ENCODE measurements around the gene FNIP2.

FNIP2 gene

GRCh38 chr4:158823461-158823873 lies 54.6 kb downstream of the FNIP2 start:
- Histone ChIP-seq H4K20me1 (ENCODE audit: insufficient read depth, low read length, poor library complexity, severe bottlenecking) (no peaks in the 10 kb centered on the region), H3K27me3 (ENCODE audit: insufficient read depth, low read length, poor library complexity, severe bottlenecking) (no peaks in the 10 kb centered on the region), H3K4me1 (ENCODE audit: insufficient read depth, low read length, poor library complexity, severe bottlenecking) (peaks cover 83% of the 10 kb centered on the region), H3K36me3 (ENCODE audit: insufficient read depth, low read length) (no peaks in the 10 kb centered on the region), H3K9ac (ENCODE audit: low read depth, low read length, poor library complexity, severe bottlenecking) (no peak overlapping the region), H3K9me3 (ENCODE audit: insufficient read depth, low read depth, low read length) (no peaks in the 10 kb centered on the region), H2AFZ (ENCODE audit: low read length) (no peak overlapping the region), H3K79me2 (ENCODE audit: insufficient read depth, low read length) (peaks cover 86% of the 10 kb centered on the region), H3K4me3 (ENCODE audit: low read length, poor library complexity, severe bottlenecking) (no peak overlapping the region), H3K9me2 (replicated peaks; ENCODE audit: low read depth, low read length) (no peaks in the 10 kb centered on the region), H3F3A (ENCODE audit: low read depth) (peaks cover 5% of the 10 kb centered on the region; the same call in 1 of the 2 replicates), H3K4me2 (ENCODE audit: low read depth, low read length, poor library complexity, severe bottlenecking) (no peak overlapping the region)
- TF ChIP-seq EZH2phosphoT487 (IDR thresholded peaks at IDR 0.05; ENCODE audit: borderline replicate concordance) (no peak), CTCF (conservative IDR thresholded peaks at IDR 0.05; ENCODE audit: low read length) (no peak)

DNA sequence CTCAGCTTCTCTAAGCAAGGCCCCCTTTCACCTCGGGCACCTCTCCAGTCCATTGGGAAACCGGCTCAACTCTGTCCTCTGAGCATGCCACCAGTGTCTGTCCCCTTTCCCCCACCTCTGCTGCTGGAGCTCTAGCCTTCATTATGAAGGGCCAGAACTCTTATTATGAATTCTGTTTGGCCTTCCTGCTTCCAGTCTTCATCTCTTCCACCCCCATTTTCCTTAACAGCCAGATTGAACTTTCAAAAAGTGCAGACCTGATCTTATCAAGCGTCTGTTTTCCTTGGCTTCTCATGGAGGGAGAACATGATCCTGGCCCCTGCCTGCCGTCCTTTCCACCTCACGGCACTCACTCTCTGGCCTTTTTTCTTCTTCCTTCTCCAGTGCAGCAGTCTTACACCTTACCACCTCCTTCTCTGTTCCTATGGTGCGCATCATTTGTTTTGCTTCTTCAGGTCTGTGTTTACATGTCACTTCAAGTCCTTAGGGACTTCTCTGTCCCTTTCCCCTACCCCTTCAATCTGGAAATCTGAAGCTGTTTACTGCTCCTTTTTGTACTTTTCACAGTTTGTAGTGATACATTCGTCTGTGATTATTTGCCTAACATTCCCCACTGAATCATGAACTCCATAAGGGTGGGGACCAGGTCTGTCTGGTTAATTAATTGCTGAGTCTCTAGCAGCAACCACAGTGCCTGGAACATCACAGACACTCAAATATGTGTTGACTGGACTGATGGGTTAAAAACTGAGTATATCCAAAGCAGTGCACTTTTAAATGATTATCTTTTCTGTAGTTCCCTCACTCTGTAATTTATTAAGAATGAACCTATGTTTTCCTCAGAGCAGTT lies 55.8 kb downstream of the FNIP2 start:
- no peaks in the 10 kb centered on the region for H3K9me3 ChIP-seq (ENCODE audit: insufficient read depth, low read depth, low read length)
- peaks cover 10% of the 10 kb centered on the region; the same call in 1 of the 2 replicates for H3K36me3 ChIP-seq (ENCODE audit: insufficient read depth, low read length)
- peak overlapping the region; percentile 72 for H3K9ac ChIP-seq (ENCODE audit: low read depth, low read length, poor library complexity, severe bottlenecking)
- TF ChIP-seq EZH2phosphoT487 (IDR thresholded peaks at IDR 0.05; ENCODE audit: borderline replicate concordance) = no peak
- TF ChIP-seq CTCF (conservative IDR thresholded peaks at IDR 0.05; ENCODE audit: low read length) = no peak
- H4K20me1 ChIP-seq (ENCODE audit: insufficient read depth, low read length, poor library complexity, severe bottlenecking) = no peaks in the 10 kb centered on the region
- no peaks in the 10 kb centered on the region for H3K9me2 ChIP-seq (replicated peaks; ENCODE audit: low read depth, low read length)
- peaks cover 74% of the 10 kb centered on the region for H3K4me1 ChIP-seq (ENCODE audit: insufficient read depth, low read length, poor library complexity, severe bottlenecking)
- peak overlapping the region; percentile 67 for H3K4me2 ChIP-seq (ENCODE audit: low read depth, low read length, poor library complexity, severe bottlenecking)
- no peak overlapping the region for H2AFZ ChIP-seq (ENCODE audit: low read length)
- peaks cover 80% of the 10 kb centered on the region for H3K79me2 ChIP-seq (ENCODE audit: insufficient read depth, low read length)
- H3K4me3 ChIP-seq (ENCODE audit: low read length, poor library complexity, severe bottlenecking) = no peak overlapping the region
- H3K27me3 ChIP-seq (ENCODE audit: insufficient read depth, low read length, poor library complexity, severe bottlenecking) = no peaks in the 10 kb centered on the region
- H3F3A ChIP-seq (ENCODE audit: low read depth) = peaks cover 5% of the 10 kb centered on the region; the same call in 1 of the 2 replicates

DNA sequence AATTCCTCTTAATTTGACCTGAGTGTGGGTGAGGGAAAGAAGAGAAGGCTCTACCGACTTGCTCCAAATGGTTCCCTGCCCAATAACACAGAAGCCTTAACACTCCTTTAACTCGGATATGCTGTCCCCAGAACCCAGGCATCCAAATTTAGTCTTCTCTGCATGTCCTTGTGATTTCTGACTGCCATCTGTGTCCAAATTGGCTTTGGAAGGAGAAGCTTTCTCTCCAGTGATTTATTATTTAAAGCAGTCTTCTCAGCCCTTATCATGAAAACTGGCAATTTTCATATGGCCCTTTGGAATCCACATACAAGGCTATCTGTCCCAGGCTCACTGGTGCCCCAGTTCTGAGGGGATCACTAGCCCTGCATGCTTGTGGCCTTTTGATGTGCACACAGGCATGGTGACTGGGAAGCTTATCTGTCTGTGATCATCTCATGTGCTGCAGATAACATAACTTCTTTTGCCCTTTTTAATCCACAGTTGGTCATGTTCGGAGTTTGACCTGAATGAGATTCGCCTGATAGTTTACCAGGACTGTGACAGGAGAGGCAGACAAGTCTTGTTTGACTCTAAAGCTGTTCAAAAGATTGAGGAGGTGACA lies 56.7 kb downstream of the FNIP2 start:
- Histone ChIP-seq H3K4me1 (ENCODE audit: insufficient read depth, low read length, poor library complexity, severe bottlenecking) (peaks cover 65% of the 10 kb centered on the region), H3K79me2 (ENCODE audit: insufficient read depth, low read length) (peaks cover 71% of the 10 kb centered on the region), H3K4me2 (ENCODE audit: low read depth, low read length, poor library complexity, severe bottlenecking) (peak overlapping the region; percentile 67), H3K4me3 (ENCODE audit: low read length, poor library complexity, severe bottlenecking) (peak overlapping the region; percentile 39), H3F3A (ENCODE audit: low read depth) (peaks cover 5% of the 10 kb centered on the region; the same call in 1 of the 2 replicates), H3K9ac (ENCODE audit: low read depth, low read length, poor library complexity, severe bottlenecking) (peak overlapping the region; percentile 72), H3K36me3 (ENCODE audit: insufficient read depth, low read length) (peaks cover 14% of the 10 kb centered on the region; the same call in 1 of the 2 replicates), H3K9me2 (replicated peaks; ENCODE audit: low read depth, low read length) (no peaks in the 10 kb centered on the region), H3K27me3 (ENCODE audit: insufficient read depth, low read length, poor library complexity, severe bottlenecking) (no peaks in the 10 kb centered on the region), H4K20me1 (ENCODE audit: insufficient read depth, low read length, poor library complexity, severe bottlenecking) (no peaks in the 10 kb centered on the region), H2AFZ (ENCODE audit: low read length) (no peak overlapping the region), H3K9me3 (ENCODE audit: insufficient read depth, low read depth, low read length) (no peaks in the 10 kb centered on the region)
- TF ChIP-seq CTCF (conservative IDR thresholded peaks at IDR 0.05; ENCODE audit: low read length) (no peak), EZH2phosphoT487 (IDR thresholded peaks at IDR 0.05; ENCODE audit: borderline replicate concordance) (no peak)
